ENCODE measurements around the gene NDOR1.
"Not testable (repeated sequence)": the region's sequence is repeated elsewhere in the genome, so short reads cannot be mapped to it uniquely, and the experiment has no call there.

Gene NDOR1

GRCh38 chr9:137240841-137241489 is 35.5 kb downstream of the NDOR1 start, which contains the start of gene TUBB4B:
TSS of gene TUBB4B (plus strand) at chr9:137241287. CDS start at chr9:137241361, 74 bp downstream.
- Histone ChIP-seq H3K9ac (ENCODE audit: low read length) (peak within 1 kb of the TSS; percentile 99), H3K9me3 (ENCODE audit: low read length) (no peaks in the 10 kb centered on the region), H3K9me2 (ENCODE audit: low read depth, low read length) (no peaks in the 10 kb centered on the region), H3K79me2 (ENCODE audit: insufficient read depth, low read length) (peaks cover 6% of the 10 kb centered on the region; the same call in 1 of the 2 replicates), H3K4me2 (ENCODE audit: low read length) (peak within 1 kb of the TSS; percentile 100), H2AFZ (ENCODE audit: low read length) (no peak within 1 kb of the TSS), H3K4me3 (ENCODE audit: low read depth, low read length, poor library complexity, severe bottlenecking) (peak within 1 kb of the TSS; percentile 100), H3K4me1 (ENCODE audit: insufficient read depth, low read length, severe bottlenecking) (peaks cover 38% of the 10 kb centered on the region), H3K27ac (ENCODE audit: low read depth, low read length, poor library complexity, severe bottlenecking) (peak within 1 kb of the TSS; percentile 67), H4K20me1 (ENCODE audit: insufficient read depth, low read length) (no peaks in the 10 kb centered on the region), H3K36me3 (ENCODE audit: insufficient read depth, low read length) (peaks cover 28% of the 10 kb centered on the region), H3K27me3 (ENCODE audit: insufficient read depth, low read length) (0 out of 2 replicates have a peak, but pooled peaks cover 6% of the 10 kb centered on the region), H3F3A (ENCODE audit: insufficient read depth, low read length) (no peaks in the 10 kb centered on the region)
- TF ChIP-seq EZH2 (IDR thresholded peaks at IDR 0.05; ENCODE audit: borderline replicate concordance, low read length) (no peak), CTCF (IDR thresholded peaks at IDR 0.05; ENCODE audit: low read length) (no peak)

- no peak overlapping the region for H2AFZ ChIP-seq (ENCODE audit: low read length)
- peak overlapping the region; percentile 100 for H3K4me3 ChIP-seq (ENCODE audit: low read depth, low read length, poor library complexity, severe bottlenecking)
- peaks cover 6% of the 10 kb centered on the region; the same call in 1 of the 2 replicates for H3K79me2 ChIP-seq (ENCODE audit: insufficient read depth, low read length)
- no peaks in the 10 kb centered on the region for H3K9me3 ChIP-seq (ENCODE audit: low read length)
- H3K27ac ChIP-seq (ENCODE audit: low read depth, low read length, poor library complexity, severe bottlenecking): no peak overlapping the region
- 0 out of 2 replicates have a peak, but pooled peaks cover 6% of the 10 kb centered on the region for H3K27me3 ChIP-seq (ENCODE audit: insufficient read depth, low read length)
- no peaks in the 10 kb centered on the region for H4K20me1 ChIP-seq (ENCODE audit: insufficient read depth, low read length)
- TF ChIP-seq EZH2 (IDR thresholded peaks at IDR 0.05; ENCODE audit: borderline replicate concordance, low read length): no peak
- no peak for TF ChIP-seq CTCF (IDR thresholded peaks at IDR 0.05; ENCODE audit: low read length)
- peak overlapping the region; percentile 100 for H3K4me2 ChIP-seq (ENCODE audit: low read length)
- H3K36me3 ChIP-seq (ENCODE audit: insufficient read depth, low read length): peaks cover 28% of the 10 kb centered on the region
- peaks cover 36% of the 10 kb centered on the region for H3K4me1 ChIP-seq (ENCODE audit: insufficient read depth, low read length, severe bottlenecking)
- no peaks in the 10 kb centered on the region for H3K9me2 ChIP-seq (ENCODE audit: low read depth, low read length)
- peak overlapping the region; percentile 99 for H3K9ac ChIP-seq (ENCODE audit: low read length)
- no peaks in the 10 kb centered on the region for H3F3A ChIP-seq (ENCODE audit: insufficient read depth, low read length)
These were observed 36.2 kb downstream of the NDOR1 start for GRCh38 chr9:137241490-137242268.

GRCh38 chr9:137242269-137243203 is 37.0 kb downstream of the NDOR1 start:
- H3K9ac ChIP-seq (ENCODE audit: low read length): peak overlapping the region; percentile 99
- H3K4me3 ChIP-seq (ENCODE audit: low read depth, low read length, poor library complexity, severe bottlenecking): peak overlapping the region; percentile 100
- no peaks in the 10 kb centered on the region for H3F3A ChIP-seq (ENCODE audit: insufficient read depth, low read length)
- no peak overlapping the region for H3K27ac ChIP-seq (ENCODE audit: low read depth, low read length, poor library complexity, severe bottlenecking)
- H3K79me2 ChIP-seq (ENCODE audit: insufficient read depth, low read length): peaks cover 6% of the 10 kb centered on the region; the same call in 1 of the 2 replicates
- no peak for TF ChIP-seq CTCF (IDR thresholded peaks at IDR 0.05; ENCODE audit: low read length)
- TF ChIP-seq EZH2 (IDR thresholded peaks at IDR 0.05; ENCODE audit: borderline replicate concordance, low read length): no peak
- H3K9me2 ChIP-seq (ENCODE audit: low read depth, low read length): no peaks in the 10 kb centered on the region
- H2AFZ ChIP-seq (ENCODE audit: low read length): no peak overlapping the region
- H3K9me3 ChIP-seq (ENCODE audit: low read length): no peaks in the 10 kb centered on the region
- peaks cover 28% of the 10 kb centered on the region for H3K36me3 ChIP-seq (ENCODE audit: insufficient read depth, low read length)
- no peaks in the 10 kb centered on the region for H4K20me1 ChIP-seq (ENCODE audit: insufficient read depth, low read length)
- peaks cover 30% of the 10 kb centered on the region for H3K4me1 ChIP-seq (ENCODE audit: insufficient read depth, low read length, severe bottlenecking)
- H3K4me2 ChIP-seq (ENCODE audit: low read length): peak overlapping the region; percentile 100
- H3K27me3 ChIP-seq (ENCODE audit: insufficient read depth, low read length): 0 out of 2 replicates have a peak, but pooled peaks cover 6% of the 10 kb centered on the region

GRCh38 chr9:137243266-137243625 is 37.7 kb downstream of the NDOR1 start:
- H3K9ac ChIP-seq (ENCODE audit: low read length); H2AFZ ChIP-seq (ENCODE audit: low read length); H3K79me2 ChIP-seq (ENCODE audit: insufficient read depth, low read length): not testable (repeated sequence)

More at GRCh38 chr9:137243266-137243625, 37.7 kb downstream of the NDOR1 start:
- peak overlapping the region; percentile 100 for H3K4me3 ChIP-seq (ENCODE audit: low read depth, low read length, poor library complexity, severe bottlenecking)
- H3K27me3 ChIP-seq (ENCODE audit: insufficient read depth, low read length); H3K27ac ChIP-seq (ENCODE audit: low read depth, low read length, poor library complexity, severe bottlenecking); H3K9me3 ChIP-seq (ENCODE audit: low read length); H3F3A ChIP-seq (ENCODE audit: insufficient read depth, low read length); H4K20me1 ChIP-seq (ENCODE audit: insufficient read depth, low read length); H3K9me2 ChIP-seq (ENCODE audit: low read depth, low read length): not testable (repeated sequence)
- peaks cover 30% of the 10 kb centered on the region for H3K4me1 ChIP-seq (ENCODE audit: insufficient read depth, low read length, severe bottlenecking)
- peaks cover 28% of the 10 kb centered on the region for H3K36me3 ChIP-seq (ENCODE audit: insufficient read depth, low read length)
- H3K4me2 ChIP-seq (ENCODE audit: low read length): peak overlapping the region; percentile 100; the same call in 1 of the 2 replicates

All from OCI-LY1 (cell line).